HUES6 (cell line): ENCODE results near the gene HINT2.
A peak's percentile ranks its signal among the peaks of the same experiment; 100 is the strongest.

Experiments
- H3K27ac ChIP-seq: 2 replicates; pipeline ENCODE4 v1.7.0; 2013; ENCODE audit warnings: low read depth, mild to moderate bottlenecking, low read length, inconsistent platforms
- H3K27me3 ChIP-seq: 2 replicates; pipeline ENCODE4 v1.6.1; 2013; ENCODE audit warnings: low read length; ENCODE audit not compliant: control insufficient read depth, insufficient read depth
- H3K36me3 ChIP-seq: 2 replicates; pipeline ENCODE4 v1.6.1; 2013; ENCODE audit warnings: low read length; ENCODE audit not compliant: control insufficient read depth, insufficient read depth
- H3K4me1 ChIP-seq: 2 replicates; pipeline ENCODE4 v1.6.1; 2013; ENCODE audit warnings: low read length; ENCODE audit not compliant: control insufficient read depth, insufficient read depth
- H3K4me3 ChIP-seq: 2 replicates; pipeline ENCODE4 v1.5.1; 2013; ENCODE audit warnings: low read depth, low read length
- H3K9ac ChIP-seq: one replicate; pipeline ENCODE4 v1.6.1; 2013; ENCODE audit warnings: mild to moderate bottlenecking, low read length
- H3K9me3 ChIP-seq: 2 replicates; pipeline ENCODE4 v1.6.1; 2013; ENCODE audit warnings: low read depth, low read length; ENCODE audit not compliant: control insufficient read depth, insufficient read depth

The HINT2 gene

GRCh38 chr9:35852876-35853865 is 38.3 kb upstream of the HINT2 start:
- Histone ChIP-seq H3K36me3 (no peaks in the 10 kb centered on the region), H3K4me1 (no peaks in the 10 kb centered on the region), H3K27ac (no peak overlapping the region), H3K4me3 (no peak overlapping the region), H3K27me3 (peaks cover 3% of the 10 kb centered on the region; the same call in 1 of the 2 replicates), H3K9ac (no peak overlapping the region), H3K9me3 (no peaks in the 10 kb centered on the region)

DNA sequence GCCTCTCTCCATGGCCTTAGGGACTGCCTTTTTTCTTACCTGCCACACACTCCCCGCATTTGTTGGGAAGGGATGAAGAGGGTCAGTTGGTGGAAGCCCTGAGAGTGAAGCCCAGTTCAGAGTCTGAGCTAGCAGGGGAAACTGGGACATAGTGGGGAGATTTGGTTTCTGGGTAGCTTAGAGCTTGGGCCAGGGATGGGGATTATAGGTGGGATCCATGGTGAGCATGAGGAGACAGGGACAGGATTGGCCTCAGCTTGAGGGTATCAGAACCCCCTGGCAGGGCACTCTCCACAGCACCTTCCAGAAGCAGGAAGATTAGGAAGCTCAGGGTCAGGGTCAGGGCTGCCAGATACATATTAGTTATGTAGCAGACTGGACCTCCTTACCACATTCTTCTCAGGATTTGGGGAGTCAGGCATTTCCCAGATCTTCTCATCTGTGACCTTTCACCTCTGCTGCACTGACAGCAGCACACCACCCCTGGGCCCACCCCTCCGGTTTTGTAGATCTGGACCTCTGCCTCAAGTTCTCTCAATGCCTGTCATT is 37.5 kb upstream of the HINT2 start:
- no peaks in the 10 kb centered on the region for H3K9me3 ChIP-seq
- H3K9ac ChIP-seq = no peak overlapping the region
- no peaks in the 10 kb centered on the region for H3K4me1 ChIP-seq
- H3K4me3 ChIP-seq = no peak overlapping the region
- no peaks in the 10 kb centered on the region for H3K36me3 ChIP-seq
- H3K27ac ChIP-seq = no peak overlapping the region
- H3K27me3 ChIP-seq = peaks cover 3% of the 10 kb centered on the region

- Histone ChIP-seq H3K9ac (no peak overlapping the region), H3K4me3 (no peak overlapping the region), H3K36me3 (peaks cover 6% of the 10 kb centered on the region; the same call in 1 of the 2 replicates), H3K4me1 (peaks cover 32% of the 10 kb centered on the region), H3K9me3 (no peaks in the 10 kb centered on the region), H3K27ac (no peak overlapping the region), H3K27me3 (peaks cover 12% of the 10 kb centered on the region)
Observed at GRCh38 chr9:35847792-35848572, 33.1 kb upstream of the HINT2 start.

DNA sequence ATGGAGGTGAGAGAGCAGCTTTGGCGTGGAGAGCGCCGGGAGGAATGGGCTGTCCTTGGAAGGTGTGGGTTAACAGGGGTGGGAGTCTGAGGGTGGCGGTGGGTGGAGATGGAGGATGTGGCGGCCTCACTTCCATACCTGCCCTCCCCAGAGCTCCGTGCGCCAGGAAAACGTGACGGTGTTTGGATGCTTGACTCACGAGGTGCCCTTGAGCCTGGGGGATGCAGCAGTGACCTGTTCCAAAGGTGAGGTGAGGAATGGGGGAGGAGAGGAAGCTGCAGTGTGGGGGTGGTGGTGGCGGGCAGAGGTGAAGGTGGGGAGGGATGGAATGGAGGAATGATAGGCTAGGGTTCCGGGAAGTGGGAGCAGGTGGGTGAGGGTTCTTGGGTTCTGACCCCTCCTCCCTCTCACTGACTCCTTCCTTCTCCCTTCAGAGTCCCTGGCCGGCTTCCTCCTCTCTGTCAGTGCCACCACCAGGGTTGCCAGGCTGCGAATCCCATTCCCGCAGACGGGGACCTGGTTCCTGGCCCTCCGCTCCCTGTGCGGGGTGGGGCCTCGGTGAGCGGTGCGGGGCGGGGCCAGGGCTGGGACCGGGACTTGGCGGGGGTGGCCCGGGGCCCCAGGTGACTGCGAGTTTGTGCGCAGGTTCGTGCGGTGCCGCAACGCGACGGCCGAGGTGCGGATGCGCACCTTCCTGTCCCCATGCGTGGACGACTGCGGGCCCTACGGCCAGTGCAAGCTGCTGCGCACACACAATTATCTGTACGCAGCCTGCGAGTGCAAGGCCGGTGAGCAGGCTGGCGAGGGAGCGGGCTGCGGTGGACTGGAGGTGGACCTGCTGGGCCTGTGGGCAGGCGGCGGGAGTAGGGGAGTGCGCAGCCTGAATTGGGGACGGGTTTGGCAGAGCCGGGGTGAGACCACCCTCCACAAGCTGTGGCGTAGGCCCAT is 31.3 kb upstream of the HINT2 start:
- Histone ChIP-seq H3K36me3 (peaks cover 6% of the 10 kb centered on the region; the same call in 1 of the 2 replicates), H3K9ac (no peak overlapping the region), H3K4me3 (peak overlapping the region; percentile 48), H3K9me3 (no peaks in the 10 kb centered on the region), H3K27ac (no peak overlapping the region), H3K27me3 (peaks cover 9% of the 10 kb centered on the region), H3K4me1 (peaks cover 37% of the 10 kb centered on the region)

- no peak overlapping the region for H3K9ac ChIP-seq
- H3K4me3 ChIP-seq = peak overlapping the region; percentile 18; the same call in 1 of the 2 replicates
- H3K36me3 ChIP-seq = peaks cover 6% of the 10 kb centered on the region; the same call in 1 of the 2 replicates
- no peak overlapping the region for H3K27ac ChIP-seq
- H3K27me3 ChIP-seq = peaks cover 9% of the 10 kb centered on the region
- H3K9me3 ChIP-seq = no peaks in the 10 kb centered on the region
- peaks cover 45% of the 10 kb centered on the region for H3K4me1 ChIP-seq
Observed at GRCh38 chr9:35844628-35845270, 29.9 kb upstream of the HINT2 start.

GRCh38 chr9:35842795-35843194 is 28.0 kb upstream of the HINT2 start:
- Histone ChIP-seq H3K9ac (no peak overlapping the region), H3K27me3 (peaks cover 9% of the 10 kb centered on the region), H3K27ac (no peak overlapping the region), H3K4me1 (peaks cover 45% of the 10 kb centered on the region), H3K9me3 (no peaks in the 10 kb centered on the region), H3K36me3 (peaks cover 6% of the 10 kb centered on the region; the same call in 1 of the 2 replicates), H3K4me3 (no peak overlapping the region)

DNA sequence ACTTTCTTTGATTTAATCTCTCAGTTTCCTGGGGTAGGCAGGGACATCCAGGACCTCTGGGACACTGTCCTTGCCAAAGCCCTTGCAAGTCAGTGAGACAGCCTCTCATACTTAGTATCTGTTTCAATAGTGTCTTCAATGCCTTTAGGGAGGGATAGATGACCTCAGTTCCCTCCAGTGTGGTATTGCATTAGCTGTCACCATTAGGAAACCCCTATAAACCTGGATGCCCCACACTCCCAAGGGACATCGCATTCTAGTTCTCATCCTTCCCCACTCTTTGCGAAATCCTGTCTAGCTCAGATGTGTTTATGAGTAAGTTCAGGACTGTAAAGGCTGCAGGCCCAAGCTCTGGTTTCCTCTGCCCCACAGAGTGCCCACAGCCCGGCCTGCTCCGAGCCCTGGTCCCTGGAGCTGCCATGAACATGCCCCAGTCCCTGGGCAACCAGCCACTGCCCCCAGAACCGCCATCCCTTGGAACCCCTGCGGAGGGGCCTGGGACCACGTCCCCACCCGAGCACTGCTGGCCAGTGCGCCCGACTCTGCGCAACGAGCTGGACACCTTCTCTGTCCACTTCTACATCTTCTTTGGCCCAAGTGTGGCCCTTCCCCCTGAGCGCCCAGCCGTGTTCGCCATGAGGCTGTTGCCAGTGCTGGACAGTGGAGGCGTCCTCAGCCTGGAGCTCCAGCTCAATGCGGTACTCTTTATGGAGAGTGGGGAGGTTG is 27.3 kb upstream of the HINT2 start:
- Histone ChIP-seq H3K27ac (no peak overlapping the region), H3K27me3 (peaks cover 7% of the 10 kb centered on the region), H3K9me3 (no peaks in the 10 kb centered on the region), H3K4me3 (no peak overlapping the region), H3K9ac (no peak overlapping the region), H3K36me3 (peaks cover 5% of the 10 kb centered on the region; the same call in 1 of the 2 replicates), H3K4me1 (peaks cover 45% of the 10 kb centered on the region)

- no peak overlapping the region for H3K9ac ChIP-seq
- H3K9me3 ChIP-seq = no peaks in the 10 kb centered on the region
- peaks cover under 1% of the 10 kb centered on the region for H3K27me3 ChIP-seq
- H3K36me3 ChIP-seq = no peaks in the 10 kb centered on the region
- no peak overlapping the region for H3K4me3 ChIP-seq
- no peak overlapping the region for H3K27ac ChIP-seq
- peaks cover 42% of the 10 kb centered on the region for H3K4me1 ChIP-seq
Observed at GRCh38 chr9:35841645-35841900, 26.7 kb upstream of the HINT2 start.

- H3K9me3 ChIP-seq = no peaks in the 10 kb centered on the region
- H3K9ac ChIP-seq = no peak overlapping the region
- no peak overlapping the region for H3K27ac ChIP-seq
- no peak overlapping the region for H3K4me3 ChIP-seq
- peaks cover 40% of the 10 kb centered on the region for H3K4me1 ChIP-seq
- no peaks in the 10 kb centered on the region for H3K36me3 ChIP-seq
- H3K27me3 ChIP-seq = no peaks in the 10 kb centered on the region; the same call in none of the 2 replicates
Observed at GRCh38 chr9:35840881-35841644, 26.2 kb upstream of the HINT2 start.
